ENCODE data around the gene S100A11.

Gene S100A11

DNA sequence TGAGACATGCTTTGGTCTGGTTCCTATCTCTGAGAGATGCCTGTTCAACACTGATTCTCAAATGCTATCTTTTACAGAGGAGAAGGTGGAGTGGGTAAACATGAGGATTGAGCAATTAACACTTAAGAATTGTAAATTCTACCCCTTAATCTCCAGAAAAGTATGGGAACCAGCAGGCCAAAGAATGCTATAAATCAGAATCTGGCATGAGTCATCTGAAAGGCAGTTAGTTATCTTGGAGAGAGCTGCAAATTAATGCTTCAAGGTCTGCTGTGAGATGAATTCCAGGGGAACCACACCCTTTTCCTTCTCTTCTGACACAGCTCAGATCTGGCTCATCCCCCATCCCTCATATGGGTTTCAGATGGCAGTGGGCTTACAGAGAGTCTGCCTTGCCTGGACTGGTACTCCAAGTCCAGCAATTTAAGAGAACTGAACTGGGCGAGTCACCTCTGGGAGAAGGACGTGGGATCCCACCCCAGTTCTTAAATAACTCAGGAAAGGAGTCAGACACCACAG, 48.3 kb downstream of the S100A11 start:
- in situ Hi-C loops (cut with HindIII; ENCODE audit: low sequenced_read_pairs) = no loop called here
- no peak overlapping the region for H3K4me3 ChIP-seq (ENCODE audit: low read depth, low read length)

GRCh38 chr1:151986501-151987190, 50.2 kb downstream of the S100A11 start:
- no peak for DNase-seq (ENCODE audit: low read depth)
- TF ChIP-seq, protein P1, sequence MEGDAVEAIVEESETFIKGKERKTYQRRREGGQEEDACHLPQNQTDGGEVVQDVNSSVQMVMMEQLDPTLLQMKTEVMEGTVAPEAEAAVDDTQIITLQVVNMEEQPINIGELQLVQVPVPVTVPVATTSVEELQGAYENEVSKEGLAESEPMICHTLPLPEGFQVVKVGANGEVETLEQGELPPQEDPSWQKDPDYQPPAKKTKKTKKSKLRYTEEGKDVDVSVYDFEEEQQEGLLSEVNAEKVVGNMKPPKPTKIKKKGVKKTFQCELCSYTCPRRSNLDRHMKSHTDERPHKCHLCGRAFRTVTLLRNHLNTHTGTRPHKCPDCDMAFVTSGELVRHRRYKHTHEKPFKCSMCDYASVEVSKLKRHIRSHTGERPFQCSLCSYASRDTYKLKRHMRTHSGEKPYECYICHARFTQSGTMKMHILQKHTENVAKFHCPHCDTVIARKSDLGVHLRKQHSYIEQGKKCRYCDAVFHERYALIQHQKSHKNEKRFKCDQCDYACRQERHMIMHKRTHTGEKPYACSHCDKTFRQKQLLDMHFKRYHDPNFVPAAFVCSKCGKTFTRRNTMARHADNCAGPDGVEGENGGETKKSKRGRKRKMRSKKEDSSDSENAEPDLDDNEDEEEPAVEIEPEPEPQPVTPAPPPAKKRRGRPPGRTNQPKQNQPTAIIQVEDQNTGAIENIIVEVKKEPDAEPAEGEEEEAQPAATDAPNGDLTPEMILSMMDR (IDR thresholded peaks at IDR 0.05; ENCODE audit: low read depth, low read length, missing control alignments) = no peak

More for the DNA sequence above, 48.3 kb downstream of the S100A11 start:
- no peak for DNase-seq (ENCODE audit: low read depth)
- TF ChIP-seq, protein P1 (IDR thresholded peaks at IDR 0.05; ENCODE audit: low read depth, low read length, missing control alignments) = no peak

DNA sequence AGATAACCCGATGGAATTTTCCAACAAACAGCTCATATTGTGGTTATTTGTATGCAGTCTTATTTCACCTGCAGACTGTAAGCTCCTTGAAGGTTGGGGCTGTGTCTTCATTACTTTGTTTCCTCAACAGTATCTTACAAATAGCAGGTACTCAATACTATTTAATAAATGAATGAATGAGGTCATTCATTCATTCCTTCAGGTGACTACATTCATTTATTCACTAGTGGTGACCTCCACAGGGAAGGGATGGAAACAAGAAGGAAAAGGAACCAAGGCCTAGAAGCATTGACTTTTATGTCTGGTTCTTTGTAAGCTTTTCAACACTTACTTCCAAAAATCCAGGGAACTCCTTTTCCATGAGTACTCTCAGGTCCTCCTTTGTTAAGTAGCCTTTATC, 51.0 kb downstream of the S100A11 start:
- TF ChIP-seq, protein P1 (IDR thresholded peaks at IDR 0.05; ENCODE audit: low read depth, low read length, missing control alignments) = no peak
- in situ Hi-C loops (cut with HindIII; ENCODE audit: low sequenced_read_pairs) = no loop called here
- H3K4me3 ChIP-seq (ENCODE audit: low read depth, low read length) = no peak overlapping the region
- DNase-seq (ENCODE audit: low read depth) = no peak

More at GRCh38 chr1:151986501-151987190, 50.2 kb downstream of the S100A11 start:
- no peak overlapping the region for H3K4me3 ChIP-seq (ENCODE audit: low read depth, low read length)
- in situ Hi-C loops (cut with HindIII; ENCODE audit: low sequenced_read_pairs) = no loop called here

GRCh38 chr1:151985270-151985669, 51.5 kb downstream of the S100A11 start:
- no peak for DNase-seq (ENCODE audit: low read depth)
- TF ChIP-seq, protein P1 (IDR thresholded peaks at IDR 0.05; ENCODE audit: low read depth, low read length, missing control alignments) = no peak
- in situ Hi-C loops (cut with HindIII; ENCODE audit: low sequenced_read_pairs) = no loop called here

DNA sequence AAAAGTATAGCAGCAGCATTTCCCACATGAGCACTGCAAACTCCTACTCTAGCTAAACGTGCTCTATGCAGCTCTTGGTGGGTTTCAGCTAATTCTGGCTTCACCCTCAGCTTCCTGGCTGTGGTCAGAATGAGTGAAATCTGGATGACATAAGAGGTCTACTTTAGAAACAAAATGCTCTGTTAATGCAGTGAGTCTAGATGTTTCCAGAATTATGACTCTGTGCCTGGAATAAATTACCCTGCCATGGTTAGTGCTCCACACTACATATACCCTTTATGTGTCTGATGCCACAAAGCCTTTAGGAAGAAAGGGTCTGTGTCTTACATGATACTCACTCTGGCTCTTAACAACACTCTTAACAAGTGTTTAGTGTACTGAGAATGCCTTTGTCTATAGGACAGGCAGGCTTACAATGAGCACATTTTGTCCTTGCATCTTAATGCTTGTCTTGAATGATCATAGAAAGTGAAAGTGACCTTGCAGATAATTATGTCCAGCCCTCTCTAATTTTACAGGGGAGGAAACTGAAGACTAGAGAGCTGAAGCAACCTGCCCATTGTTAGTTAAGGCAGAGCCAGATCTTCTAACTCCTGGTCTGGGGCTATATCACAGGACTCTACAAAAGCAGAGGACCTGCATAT, 52.4 kb downstream of the S100A11 start:
- no peak for DNase-seq (ENCODE audit: low read depth)
- TF ChIP-seq, protein P1 (IDR thresholded peaks at IDR 0.05; ENCODE audit: low read depth, low read length, missing control alignments) = no peak
- H3K4me3 ChIP-seq (ENCODE audit: low read depth, low read length) = no peak overlapping the region
- in situ Hi-C loops (cut with HindIII; ENCODE audit: low sequenced_read_pairs) = no loop called here

More at GRCh38 chr1:151985270-151985669, 51.5 kb downstream of the S100A11 start:
- no peak overlapping the region for H3K4me3 ChIP-seq (ENCODE audit: low read depth, low read length)

All from astrocyte of the cerebellum (primary cell).